Gastrocnemius medialis (tissue), 4 donors: ENCODE results near the gene CYB561D1. TPM values are rescaled to one million over a fixed set of nuclear protein-coding genes. Genes with fewer than 3 reads are reported as not detected.
"Not testable (repeated sequence)": the region's sequence is repeated elsewhere in the genome, so short reads cannot be mapped to it uniquely, and the experiment has no call there.

Experiments
- ATAC-seq, 2 donors: fragments of 150-250 bp; one replicate each; pipeline ENCODE4 v1.9.1; 2016
- DNase-seq, 2 donors: peaks; one replicate each; pipeline ENCODE4 v3.0.0-alpha.2; 2019
- H3K27ac ChIP-seq, 4 donors: fragments of 200-600 bp; sonication (generic); 1 replicate in 1 of 4; 2 replicates in 3 of 4; pipeline ENCODE4 v1.5.1; 2016 to 2018; ENCODE audit warnings: mild to moderate bottlenecking in 2 of 4, moderate library complexity in 1 of 4
- H3K27me3 ChIP-seq, 3 donors: fragments of 200-600 bp; sonication (generic) in 2 of 3; 1 replicate in 1 of 3; 2 replicates in 2 of 3; pipeline versions ENCODE4 v1.5.1 to v1.6.0; 2016 to 2019; ENCODE audit warnings: mild to moderate bottlenecking in 1 of 3, moderate library complexity in 1 of 3
- H3K36me3 ChIP-seq, 2 donors: fragments of 200-600 bp; sonication (generic) in 1 of 2; one replicate each; pipeline ENCODE4 v1.5.1; 2017 to 2018
- H3K4me1 ChIP-seq, 2 donors: fragments of 200-600 bp; sonication (generic) in 1 of 2; one replicate each; pipeline ENCODE4 v1.5.1; 2016 to 2017; ENCODE audit warnings: mild to moderate bottlenecking in 2 of 2
- H3K4me3 ChIP-seq, 4 donors: fragments of 200-600 bp; sonication (generic) in 3 of 4; 1 replicate in 1 of 4; 2 replicates in 3 of 4; pipeline ENCODE4 v1.5.1; 2016 to 2019; ENCODE audit warnings: mild to moderate bottlenecking in 2 of 4
- H3K9me3 ChIP-seq, 3 donors: fragments of 200-600 bp; sonication (generic) in 2 of 3; 1 replicate in 1 of 3; 2 replicates in 2 of 3; pipeline ENCODE4 v1.5.1; 2016 to 2019
- POLR2A ChIP-seq, 2 donors: fragments of 450-650 bp; IDR thresholded peaks; one replicate each; pipeline ENCODE4 v1.6.1; 2017; ENCODE audit warnings: antibody characterized with exemption in 2 of 2, mild to moderate bottlenecking in 2 of 2, moderate library complexity in 2 of 2
- in situ Hi-C, 4 donors: fragments of 200-750 bp; cut with MboI; loops; one replicate each; pipeline versions ENCODE4 v1.15.0 to v1.8.0; 2017; ENCODE audit warnings: low sequenced_read_pairs in 4 of 4
- intact Hi-C: fragments of 100-400 bp; cut with DNase I; formaldehyde crosslinking; loops from one replicate; pipeline ENCODE4 v1.15.1; 2023; ENCODE audit warnings: low total_unique reads
- total RNA-seq, 4 donors: library from RNA; depleted of rRNA; stranded (reverse); fragments of >200 nt; gene quantifications; one replicate each; pipeline versions ENCODE4 v1.1.0 to v1.2.3, GENCODE V29; 2016
- TF ChIP-seq, protein P1 (sequence below), 5 experiments: fragments of 450-650 bp in 3 of 5; fragments of 200-600 bp in 2 of 5; sonication (generic) in 2 of 5; IDR thresholded peaks in 4 of 5; conservative IDR thresholded peaks in 1 of 5; 1 replicate in 4 of 5; 2 replicates in 1 of 5; pipeline ENCODE4 v1.5.1; 2016 to 2019; ENCODE audit warnings: antibody characterized with exemption in 5 of 5, mild to moderate bottlenecking in 3 of 5, moderate library complexity in 3 of 5

CYB561D1 gene
- total RNA-seq, 4 donors from 2014 or later, result 3.1 to 8.0 (median 3.9) TPM

DNA sequence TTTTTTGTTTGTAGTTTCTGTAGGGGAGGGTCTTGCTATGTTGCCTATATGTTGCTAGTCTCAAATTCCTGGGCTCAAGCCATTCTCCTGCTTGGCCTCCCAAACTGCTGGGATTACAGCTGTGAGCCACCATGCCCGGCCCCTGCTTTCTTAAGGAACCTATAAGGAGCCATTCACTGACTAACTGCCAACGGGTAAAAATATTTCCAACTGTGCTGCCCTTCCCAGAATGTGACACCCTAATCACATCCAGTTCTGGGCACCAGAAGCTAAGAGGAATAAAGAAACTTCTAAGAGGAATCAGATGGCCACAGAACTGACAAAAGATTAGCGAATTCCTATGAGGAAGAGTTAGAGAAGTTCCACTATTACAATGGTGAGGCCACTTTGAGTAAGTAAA is 21.1 kb upstream of the CYB561D1 start:
- Histone ChIP-seq H3K9me3 (no peaks in the 10 kb centered on the region), H3K27me3 (no peaks in the 10 kb centered on the region), H3K4me3 (peak overlapping the region in 3 of 4 donors; percentile 15 to 27 (median 26)), H3K4me1 (peaks cover 74 to 81% of the 10 kb centered on the region in 2 donors), H3K36me3 (peaks cover 0 to 25% of the 10 kb centered on the region in 2 donors), H3K27ac (peak overlapping the region; percentile 93 to 100 (median 97))
- DNase-seq (no peak), ATAC-seq (peak; percentile 28 to 36)
- TF ChIP-seq, protein P1, sequence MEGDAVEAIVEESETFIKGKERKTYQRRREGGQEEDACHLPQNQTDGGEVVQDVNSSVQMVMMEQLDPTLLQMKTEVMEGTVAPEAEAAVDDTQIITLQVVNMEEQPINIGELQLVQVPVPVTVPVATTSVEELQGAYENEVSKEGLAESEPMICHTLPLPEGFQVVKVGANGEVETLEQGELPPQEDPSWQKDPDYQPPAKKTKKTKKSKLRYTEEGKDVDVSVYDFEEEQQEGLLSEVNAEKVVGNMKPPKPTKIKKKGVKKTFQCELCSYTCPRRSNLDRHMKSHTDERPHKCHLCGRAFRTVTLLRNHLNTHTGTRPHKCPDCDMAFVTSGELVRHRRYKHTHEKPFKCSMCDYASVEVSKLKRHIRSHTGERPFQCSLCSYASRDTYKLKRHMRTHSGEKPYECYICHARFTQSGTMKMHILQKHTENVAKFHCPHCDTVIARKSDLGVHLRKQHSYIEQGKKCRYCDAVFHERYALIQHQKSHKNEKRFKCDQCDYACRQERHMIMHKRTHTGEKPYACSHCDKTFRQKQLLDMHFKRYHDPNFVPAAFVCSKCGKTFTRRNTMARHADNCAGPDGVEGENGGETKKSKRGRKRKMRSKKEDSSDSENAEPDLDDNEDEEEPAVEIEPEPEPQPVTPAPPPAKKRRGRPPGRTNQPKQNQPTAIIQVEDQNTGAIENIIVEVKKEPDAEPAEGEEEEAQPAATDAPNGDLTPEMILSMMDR (IDR thresholded peaks at IDR 0.05 in 4 of 5, conservative IDR thresholded peaks at IDR 0.05 in 1 of 5), result no peak
- no peak for TF ChIP-seq POLR2A (IDR thresholded peaks at IDR 0.05)
- intact Hi-C loops, result no loop called here
- in situ Hi-C loops, result no loop called here

DNA sequence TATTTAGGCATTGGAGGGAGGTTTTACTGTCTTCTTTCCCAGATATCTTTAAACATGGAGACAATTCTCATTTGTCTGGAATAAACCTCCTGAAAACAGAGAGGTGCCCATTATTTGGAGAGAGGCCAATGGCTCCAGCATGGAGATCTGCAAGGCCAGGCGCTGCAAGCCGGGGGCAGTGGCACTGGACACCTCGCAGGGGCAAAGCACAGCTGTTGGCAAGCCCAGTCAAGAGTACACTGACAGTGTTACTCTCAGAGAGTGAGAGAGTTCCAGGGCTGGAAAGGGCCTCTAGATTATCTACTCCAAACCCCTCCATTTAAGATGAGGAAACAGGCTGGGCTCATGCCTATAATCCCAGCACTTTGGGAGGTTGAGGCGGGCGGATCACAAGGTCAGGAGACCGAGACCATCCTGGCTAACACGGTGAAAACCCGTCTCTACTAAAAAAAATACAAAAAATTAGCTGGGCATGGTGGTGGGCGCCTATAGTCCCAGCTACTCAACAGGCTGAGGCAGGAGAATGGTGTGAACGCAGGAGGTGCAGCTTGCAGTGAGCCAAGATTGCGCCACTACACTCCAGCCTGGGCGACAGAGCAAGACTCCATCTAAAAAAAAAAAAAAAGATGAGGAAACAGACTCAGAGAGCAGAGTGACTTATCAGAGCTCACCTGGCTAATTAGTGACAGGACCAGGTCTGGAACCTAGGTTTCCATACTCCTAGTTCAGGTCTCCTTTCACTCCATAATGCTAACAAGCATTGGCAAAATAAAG is 20.4 kb upstream of the CYB561D1 start:
- Histone ChIP-seq H3K27ac (peak overlapping the region; percentile 93 to 100 (median 97)), H3K4me1 (peaks cover 68 to 78% of the 10 kb centered on the region in 2 donors), H3K4me3 (peak overlapping the region in 3 of 4 donors; percentile 15 to 27 (median 26)), H3K36me3 (peaks cover 0 to 26% of the 10 kb centered on the region in 2 donors)
- DNase-seq, result peak in 1 of 2 donors; percentile 75
- intact Hi-C loops, in situ Hi-C loops, H3K27me3 ChIP-seq, H3K9me3 ChIP-seq: not testable (repeated sequence)
- peak; percentile 40 to 52 for ATAC-seq

DNA sequence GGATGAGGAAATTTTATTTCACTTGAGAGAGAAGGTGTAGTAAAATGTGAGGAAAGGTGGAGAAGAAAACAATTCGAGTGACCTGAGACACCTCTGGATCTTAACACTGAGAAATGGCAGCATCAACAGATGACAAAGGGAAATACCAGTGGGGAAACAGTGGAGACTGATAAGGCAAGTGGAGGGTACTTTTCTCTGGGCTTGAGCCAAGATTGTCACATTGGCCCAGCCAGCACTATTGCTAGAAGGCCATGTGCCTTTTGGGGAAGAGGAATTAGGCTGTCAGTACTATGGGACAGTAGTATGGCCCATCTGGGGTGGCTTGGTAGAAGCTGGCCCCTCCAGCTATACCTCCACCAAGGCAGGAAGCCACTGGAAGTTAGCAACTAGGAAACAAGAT is 19.2 kb upstream of the CYB561D1 start:
- no peaks in the 10 kb centered on the region for H3K9me3 ChIP-seq
- no peaks in the 10 kb centered on the region for H3K27me3 ChIP-seq
- no peak overlapping the region for H3K4me3 ChIP-seq
- no peak for ATAC-seq
- intact Hi-C loops, result no loop called here
- peak overlapping the region; percentile 93 to 100 (median 97) for H3K27ac ChIP-seq
- TF ChIP-seq, protein P1 (IDR thresholded peaks at IDR 0.05 in 4 of 5, conservative IDR thresholded peaks at IDR 0.05 in 1 of 5), result no peak
- TF ChIP-seq POLR2A (IDR thresholded peaks at IDR 0.05), result no peak
- DNase-seq, result no peak
- peaks cover 0 to 38% of the 10 kb centered on the region in 2 donors for H3K36me3 ChIP-seq
- peaks cover 56 to 75% of the 10 kb centered on the region in 2 donors for H3K4me1 ChIP-seq
- in situ Hi-C loops, result no loop called here

DNA sequence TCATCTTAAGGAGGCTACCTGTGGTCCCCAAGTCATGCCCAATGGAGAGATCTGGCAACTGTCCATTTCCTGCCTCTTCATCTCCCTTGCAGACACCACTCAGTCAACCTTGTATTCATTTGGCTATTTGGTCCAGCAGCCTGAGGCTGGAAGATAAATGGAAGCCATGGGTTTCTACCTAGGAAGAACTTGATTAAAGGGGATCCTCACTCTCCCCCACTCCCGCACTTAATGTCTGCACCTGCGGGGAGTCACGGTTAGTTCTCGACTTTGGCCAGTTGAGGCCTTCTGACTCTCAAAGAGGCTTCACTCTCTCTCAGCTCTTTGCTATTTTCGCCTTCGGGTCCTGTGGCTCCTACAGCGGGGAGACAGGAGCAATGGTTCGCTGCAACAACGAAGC is 18.6 kb upstream of the CYB561D1 start:
- no peak for DNase-seq
- H3K4me3 ChIP-seq, result no peak overlapping the region
- peaks cover 55 to 75% of the 10 kb centered on the region in 2 donors for H3K4me1 ChIP-seq
- peaks cover 0 to 44% of the 10 kb centered on the region in 2 donors for H3K36me3 ChIP-seq
- intact Hi-C loops (no loop called here), in situ Hi-C loops (no loop called here)
- no peak for TF ChIP-seq POLR2A (IDR thresholded peaks at IDR 0.05)
- TF ChIP-seq, protein P1 (IDR thresholded peaks at IDR 0.05 in 4 of 5, conservative IDR thresholded peaks at IDR 0.05 in 1 of 5), result no peak
- no peaks in the 10 kb centered on the region for H3K9me3 ChIP-seq
- H3K27ac ChIP-seq, result peak overlapping the region; percentile 93 to 100 (median 97)
- no peaks in the 10 kb centered on the region for H3K27me3 ChIP-seq
- ATAC-seq, result no peak

DNA sequence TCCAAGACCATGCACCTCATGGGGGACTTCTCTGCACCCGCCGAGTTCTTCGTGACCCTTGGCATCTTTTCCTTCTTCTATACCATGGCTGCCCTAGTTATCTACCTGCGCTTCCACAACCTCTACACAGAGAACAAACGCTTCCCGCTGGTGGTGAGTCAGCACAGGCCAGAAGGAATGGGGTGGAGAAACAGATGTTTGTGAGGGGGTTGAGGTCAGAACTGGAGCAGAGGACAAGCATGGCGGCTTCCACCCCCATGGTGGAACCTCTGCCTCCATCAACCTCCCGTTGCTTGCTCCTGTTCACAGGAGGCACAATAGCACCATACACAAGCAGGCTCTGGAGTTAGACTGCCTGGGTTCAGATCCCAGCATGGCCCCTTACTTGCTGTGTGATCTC is 17.1 kb upstream of the CYB561D1 start:
- Histone ChIP-seq H3K27me3 (no peaks in the 10 kb centered on the region), H3K36me3 (peaks cover 0 to 45% of the 10 kb centered on the region in 2 donors), H3K4me1 (peaks cover 55 to 74% of the 10 kb centered on the region in 2 donors), H3K9me3 (no peaks in the 10 kb centered on the region), H3K27ac (peak overlapping the region in 3 of 4 donors; percentile 18 to 100 (median 99)), H3K4me3 (no peak overlapping the region)
- in situ Hi-C loops, result no loop called here
- no peak for DNase-seq
- TF ChIP-seq, protein P1 (IDR thresholded peaks at IDR 0.05 in 4 of 5, conservative IDR thresholded peaks at IDR 0.05 in 1 of 5), result no peak
- TF ChIP-seq POLR2A (IDR thresholded peaks at IDR 0.05), result no peak
- no peak for ATAC-seq
- intact Hi-C loops, result no loop called here
